ENCODE data around the gene ARHGEF1.

ARHGEF1 gene

DNA sequence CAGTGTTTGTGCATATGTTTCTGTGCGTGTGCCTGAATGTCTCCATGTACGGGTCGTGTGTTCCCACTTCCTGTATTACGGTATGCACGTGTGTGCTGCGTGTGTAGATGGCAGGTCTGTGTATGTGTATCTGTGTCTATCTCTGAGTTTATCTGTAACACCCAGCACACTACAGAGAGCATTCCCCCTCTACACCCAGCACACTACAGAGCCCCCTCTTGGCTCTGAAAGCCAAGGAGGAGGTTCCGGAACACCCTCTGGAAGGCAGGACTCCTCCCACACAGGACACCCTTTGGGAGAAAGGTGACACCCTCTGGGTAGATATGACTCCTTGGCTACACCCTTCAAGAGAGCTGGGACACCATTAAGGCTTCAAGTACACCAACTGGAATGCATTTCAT lies 47.3 kb downstream of the ARHGEF1 start:
- H3F3A ChIP-seq (ENCODE audit: low read depth) = no peaks in the 10 kb centered on the region
- peaks cover 29% of the 10 kb centered on the region for H3K4me1 ChIP-seq (ENCODE audit: insufficient read depth, low read length, poor library complexity, severe bottlenecking)
- H4K20me1 ChIP-seq (ENCODE audit: insufficient read depth, low read length, poor library complexity, severe bottlenecking) = no peaks in the 10 kb centered on the region
- no peaks in the 10 kb centered on the region for H3K36me3 ChIP-seq (ENCODE audit: insufficient read depth, low read length)
- TF ChIP-seq CTCF (conservative IDR thresholded peaks at IDR 0.05; ENCODE audit: low read length) (no peak), EZH2phosphoT487 (IDR thresholded peaks at IDR 0.05; ENCODE audit: borderline replicate concordance) (no peak)
- no peak overlapping the region for H3K9ac ChIP-seq (ENCODE audit: low read depth, low read length, poor library complexity, severe bottlenecking)
- peaks cover 10% of the 10 kb centered on the region; the same call in 1 of the 2 replicates for H3K79me2 ChIP-seq (ENCODE audit: insufficient read depth, low read length)
- no peaks in the 10 kb centered on the region for H3K27me3 ChIP-seq (ENCODE audit: insufficient read depth, low read length, poor library complexity, severe bottlenecking)
- no peak overlapping the region for H3K4me3 ChIP-seq (ENCODE audit: low read length, poor library complexity, severe bottlenecking)
- H3K9me2 ChIP-seq (replicated peaks; ENCODE audit: low read depth, low read length) = no peaks in the 10 kb centered on the region
- H2AFZ ChIP-seq (ENCODE audit: low read length) = no peak overlapping the region
- H3K9me3 ChIP-seq (ENCODE audit: insufficient read depth, low read depth, low read length) = no peaks in the 10 kb centered on the region
- no peak overlapping the region for H3K4me2 ChIP-seq (ENCODE audit: low read depth, low read length, poor library complexity, severe bottlenecking)

DNA sequence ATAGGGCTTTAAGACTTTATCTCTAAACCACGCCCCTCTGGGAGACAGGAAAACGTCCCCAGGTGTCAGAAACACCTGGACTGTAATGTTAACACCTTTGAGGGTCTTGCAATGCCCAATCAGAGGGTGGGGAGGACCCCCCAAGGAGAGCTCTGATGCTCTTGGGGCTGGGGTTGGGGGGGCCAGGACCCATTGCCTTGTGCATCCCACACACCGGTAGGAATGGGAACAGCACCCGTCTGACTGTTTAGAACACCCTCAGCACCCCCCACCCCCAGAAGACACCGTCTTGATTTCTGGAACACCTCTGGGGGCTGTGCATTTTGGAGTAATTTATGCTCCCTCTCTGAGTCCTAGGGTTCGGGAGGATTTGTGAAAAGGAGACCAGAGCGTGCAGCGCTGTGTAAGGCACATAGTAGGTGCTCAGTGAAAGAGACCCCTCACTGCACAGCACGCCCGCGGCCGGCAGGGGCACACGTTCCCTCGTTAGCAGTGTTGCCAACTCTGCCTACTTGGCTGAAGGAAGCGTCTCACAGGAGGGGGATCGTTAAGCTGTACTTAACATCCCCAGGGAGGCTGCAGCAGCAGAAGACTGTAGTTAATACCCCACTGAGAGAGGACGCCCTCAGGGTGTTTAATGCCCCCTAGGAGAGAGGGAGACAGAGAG lies 48.1 kb downstream of the ARHGEF1 start:
- H3K9me2 ChIP-seq (replicated peaks; ENCODE audit: low read depth, low read length) = no peaks in the 10 kb centered on the region
- no peak for TF ChIP-seq EZH2phosphoT487 (IDR thresholded peaks at IDR 0.05; ENCODE audit: borderline replicate concordance)
- TF ChIP-seq CTCF (conservative IDR thresholded peaks at IDR 0.05; ENCODE audit: low read length) = no peak
- H3K79me2 ChIP-seq (ENCODE audit: insufficient read depth, low read length) = peaks cover 10% of the 10 kb centered on the region; the same call in 1 of the 2 replicates
- no peaks in the 10 kb centered on the region for H3K9me3 ChIP-seq (ENCODE audit: insufficient read depth, low read depth, low read length)
- H3K4me3 ChIP-seq (ENCODE audit: low read length, poor library complexity, severe bottlenecking) = no peak overlapping the region
- peaks cover 29% of the 10 kb centered on the region for H3K4me1 ChIP-seq (ENCODE audit: insufficient read depth, low read length, poor library complexity, severe bottlenecking)
- no peak overlapping the region for H3K9ac ChIP-seq (ENCODE audit: low read depth, low read length, poor library complexity, severe bottlenecking)
- H3K36me3 ChIP-seq (ENCODE audit: insufficient read depth, low read length) = no peaks in the 10 kb centered on the region
- H2AFZ ChIP-seq (ENCODE audit: low read length) = no peak overlapping the region
- H4K20me1 ChIP-seq (ENCODE audit: insufficient read depth, low read length, poor library complexity, severe bottlenecking) = no peaks in the 10 kb centered on the region
- H3F3A ChIP-seq (ENCODE audit: low read depth) = no peaks in the 10 kb centered on the region
- no peak overlapping the region for H3K4me2 ChIP-seq (ENCODE audit: low read depth, low read length, poor library complexity, severe bottlenecking)
- H3K27me3 ChIP-seq (ENCODE audit: insufficient read depth, low read length, poor library complexity, severe bottlenecking) = no peaks in the 10 kb centered on the region

- TF ChIP-seq CTCF (conservative IDR thresholded peaks at IDR 0.05; ENCODE audit: low read length) (no peak), EZH2phosphoT487 (IDR thresholded peaks at IDR 0.05; ENCODE audit: borderline replicate concordance) (no peak)
- H3K9ac ChIP-seq (ENCODE audit: low read depth, low read length, poor library complexity, severe bottlenecking) = no peak overlapping the region
- H3K79me2 ChIP-seq (ENCODE audit: insufficient read depth, low read length) = peaks cover 10% of the 10 kb centered on the region; the same call in 1 of the 2 replicates
- no peaks in the 10 kb centered on the region for H3K9me2 ChIP-seq (replicated peaks; ENCODE audit: low read depth, low read length)
- no peak overlapping the region for H2AFZ ChIP-seq (ENCODE audit: low read length)
- no peaks in the 10 kb centered on the region for H3K36me3 ChIP-seq (ENCODE audit: insufficient read depth, low read length)
- no peaks in the 10 kb centered on the region for H4K20me1 ChIP-seq (ENCODE audit: insufficient read depth, low read length, poor library complexity, severe bottlenecking)
- peaks cover 28% of the 10 kb centered on the region for H3K4me1 ChIP-seq (ENCODE audit: insufficient read depth, low read length, poor library complexity, severe bottlenecking)
- H3K4me2 ChIP-seq (ENCODE audit: low read depth, low read length, poor library complexity, severe bottlenecking) = no peak overlapping the region
- H3K9me3 ChIP-seq (ENCODE audit: insufficient read depth, low read depth, low read length) = no peaks in the 10 kb centered on the region
- no peaks in the 10 kb centered on the region for H3F3A ChIP-seq (ENCODE audit: low read depth)
- no peak overlapping the region for H3K4me3 ChIP-seq (ENCODE audit: low read length, poor library complexity, severe bottlenecking)
- no peaks in the 10 kb centered on the region for H3K27me3 ChIP-seq (ENCODE audit: insufficient read depth, low read length, poor library complexity, severe bottlenecking)
Observed at GRCh38 chr19:41932259-41932719, 49.3 kb downstream of the ARHGEF1 start.
